ENCODE measurements around the gene TCF25.

DNA sequence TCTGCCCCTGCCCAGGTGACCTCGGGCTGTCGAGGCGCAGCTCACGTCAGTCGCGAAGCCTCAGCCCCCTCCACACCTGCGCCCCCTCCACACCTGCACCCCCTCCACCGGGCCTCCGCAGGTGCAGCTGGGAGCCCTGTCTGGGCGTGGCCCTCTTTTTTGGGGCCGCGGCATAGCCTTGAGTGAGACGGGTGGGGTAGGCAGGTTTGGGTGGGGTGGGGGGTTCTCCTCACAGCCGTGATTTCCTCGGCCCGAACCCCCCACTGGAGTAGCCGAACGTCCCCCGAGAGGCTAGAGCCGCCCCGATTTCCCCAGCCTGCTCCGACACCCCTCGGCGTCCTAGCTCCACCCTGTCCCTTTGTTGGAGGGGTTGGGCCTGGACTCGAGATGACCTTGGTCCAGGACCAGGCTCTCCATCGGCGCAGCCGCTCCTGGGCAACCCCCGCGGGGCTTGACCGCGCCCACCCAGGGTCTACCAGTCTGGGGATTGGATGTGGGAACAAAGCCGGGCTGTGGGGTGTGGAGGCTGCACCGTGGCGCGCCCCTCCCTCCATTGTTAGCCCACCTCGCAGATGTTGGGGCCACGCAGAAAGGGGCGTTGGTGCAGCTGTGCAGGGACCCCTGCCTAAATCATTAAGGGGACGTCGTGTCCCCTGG is 50.4 kb downstream of the TCF25 start:
- TF ChIP-seq, protein P1, sequence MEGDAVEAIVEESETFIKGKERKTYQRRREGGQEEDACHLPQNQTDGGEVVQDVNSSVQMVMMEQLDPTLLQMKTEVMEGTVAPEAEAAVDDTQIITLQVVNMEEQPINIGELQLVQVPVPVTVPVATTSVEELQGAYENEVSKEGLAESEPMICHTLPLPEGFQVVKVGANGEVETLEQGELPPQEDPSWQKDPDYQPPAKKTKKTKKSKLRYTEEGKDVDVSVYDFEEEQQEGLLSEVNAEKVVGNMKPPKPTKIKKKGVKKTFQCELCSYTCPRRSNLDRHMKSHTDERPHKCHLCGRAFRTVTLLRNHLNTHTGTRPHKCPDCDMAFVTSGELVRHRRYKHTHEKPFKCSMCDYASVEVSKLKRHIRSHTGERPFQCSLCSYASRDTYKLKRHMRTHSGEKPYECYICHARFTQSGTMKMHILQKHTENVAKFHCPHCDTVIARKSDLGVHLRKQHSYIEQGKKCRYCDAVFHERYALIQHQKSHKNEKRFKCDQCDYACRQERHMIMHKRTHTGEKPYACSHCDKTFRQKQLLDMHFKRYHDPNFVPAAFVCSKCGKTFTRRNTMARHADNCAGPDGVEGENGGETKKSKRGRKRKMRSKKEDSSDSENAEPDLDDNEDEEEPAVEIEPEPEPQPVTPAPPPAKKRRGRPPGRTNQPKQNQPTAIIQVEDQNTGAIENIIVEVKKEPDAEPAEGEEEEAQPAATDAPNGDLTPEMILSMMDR (IDR thresholded peaks at IDR 0.05; ENCODE audit: insufficient read depth, low read depth, low read length): no peak
- no peak for TF ChIP-seq EZH2 (IDR thresholded peaks at IDR 0.05; ENCODE audit: insufficient read depth, low read length)

Data from astrocyte (in vitro differentiated cells and primary cell).